ENCODE results near the gene TMEM100. TPM values are rescaled to one million over a fixed set of nuclear protein-coding genes. Genes with fewer than 3 reads are reported as not detected.

Gene TMEM100
- polyA plus RNA-seq, 1 donor from 2014 or later = not detected

DNA sequence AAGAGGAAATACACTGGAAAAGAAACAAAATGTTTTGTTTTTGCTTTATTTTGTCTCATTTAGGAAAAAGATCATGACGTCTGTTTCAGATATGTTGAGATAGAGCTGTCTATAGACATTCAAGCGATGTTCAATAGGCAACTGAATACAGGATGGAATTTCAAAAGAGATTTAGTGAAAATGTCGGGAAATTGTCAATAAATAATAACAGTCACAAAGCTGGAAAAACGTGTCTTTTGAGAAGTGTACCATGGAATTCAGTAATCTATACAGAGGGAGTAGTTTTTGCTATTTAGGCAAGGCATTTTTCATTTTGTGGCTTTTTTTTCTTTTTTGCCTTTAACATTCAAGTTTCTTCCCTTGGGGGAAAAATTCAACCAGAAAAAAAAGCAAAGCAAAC lies 33.0 kb downstream of the TMEM100 start:
- Histone ChIP-seq H3K4me3 (ENCODE audit: low read length) (no peak overlapping the region), H3K4me2 (ENCODE audit: low read length) (no peak overlapping the region), H3K9me3 (ENCODE audit: low read length) (no peaks in the 10 kb centered on the region), H3K27ac (ENCODE audit: low read length) (no peak overlapping the region), H3K9me2 (ENCODE audit: insufficient read depth, low read length) (no peaks in the 10 kb centered on the region), H3K36me3 (ENCODE audit: insufficient read depth, low read length) (no peaks in the 10 kb centered on the region), H3K27me3 (ENCODE audit: insufficient read depth, low read depth, low read length) (no peaks in the 10 kb centered on the region), H3K9ac (ENCODE audit: low read length) (no peak overlapping the region), H2AFZ (ENCODE audit: low read depth, low read length) (no peak overlapping the region), H3F3A (ENCODE audit: insufficient read depth, low read length, poor library complexity, severe bottlenecking) (no peaks in the 10 kb centered on the region), H3K79me2 (replicated peaks; ENCODE audit: insufficient read depth, low read length) (no peaks in the 10 kb centered on the region), H4K20me1 (ENCODE audit: insufficient read depth) (no peaks in the 10 kb centered on the region)
- TF ChIP-seq MXI1 (conservative IDR thresholded peaks at IDR 0.05; ENCODE audit: poor library complexity, severe bottlenecking) (no peak), EP300 (conservative IDR thresholded peaks at IDR 0.05; ENCODE audit: poor library complexity, severe bottlenecking) (no peak), EZH2 (IDR thresholded peaks at IDR 0.05; ENCODE audit: borderline replicate concordance, insufficient read depth, low read length, poor library complexity, severe bottlenecking) (no peak), RAD21 (conservative IDR thresholded peaks at IDR 0.05) (no peak), TAF1 (IDR thresholded peaks at IDR 0.05; ENCODE audit: low read depth) (no peak), SMC3 (conservative IDR thresholded peaks at IDR 0.05; ENCODE audit: poor library complexity) (no peak), POLR2AphosphoS5 (IDR thresholded peaks at IDR 0.05) (no peak)
- TF ChIP-seq, protein P1, sequence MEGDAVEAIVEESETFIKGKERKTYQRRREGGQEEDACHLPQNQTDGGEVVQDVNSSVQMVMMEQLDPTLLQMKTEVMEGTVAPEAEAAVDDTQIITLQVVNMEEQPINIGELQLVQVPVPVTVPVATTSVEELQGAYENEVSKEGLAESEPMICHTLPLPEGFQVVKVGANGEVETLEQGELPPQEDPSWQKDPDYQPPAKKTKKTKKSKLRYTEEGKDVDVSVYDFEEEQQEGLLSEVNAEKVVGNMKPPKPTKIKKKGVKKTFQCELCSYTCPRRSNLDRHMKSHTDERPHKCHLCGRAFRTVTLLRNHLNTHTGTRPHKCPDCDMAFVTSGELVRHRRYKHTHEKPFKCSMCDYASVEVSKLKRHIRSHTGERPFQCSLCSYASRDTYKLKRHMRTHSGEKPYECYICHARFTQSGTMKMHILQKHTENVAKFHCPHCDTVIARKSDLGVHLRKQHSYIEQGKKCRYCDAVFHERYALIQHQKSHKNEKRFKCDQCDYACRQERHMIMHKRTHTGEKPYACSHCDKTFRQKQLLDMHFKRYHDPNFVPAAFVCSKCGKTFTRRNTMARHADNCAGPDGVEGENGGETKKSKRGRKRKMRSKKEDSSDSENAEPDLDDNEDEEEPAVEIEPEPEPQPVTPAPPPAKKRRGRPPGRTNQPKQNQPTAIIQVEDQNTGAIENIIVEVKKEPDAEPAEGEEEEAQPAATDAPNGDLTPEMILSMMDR (IDR thresholded peaks at IDR 0.05; ENCODE audit: poor library complexity, severe bottlenecking) = no peak
- TF ChIP-seq, protein P2, sequence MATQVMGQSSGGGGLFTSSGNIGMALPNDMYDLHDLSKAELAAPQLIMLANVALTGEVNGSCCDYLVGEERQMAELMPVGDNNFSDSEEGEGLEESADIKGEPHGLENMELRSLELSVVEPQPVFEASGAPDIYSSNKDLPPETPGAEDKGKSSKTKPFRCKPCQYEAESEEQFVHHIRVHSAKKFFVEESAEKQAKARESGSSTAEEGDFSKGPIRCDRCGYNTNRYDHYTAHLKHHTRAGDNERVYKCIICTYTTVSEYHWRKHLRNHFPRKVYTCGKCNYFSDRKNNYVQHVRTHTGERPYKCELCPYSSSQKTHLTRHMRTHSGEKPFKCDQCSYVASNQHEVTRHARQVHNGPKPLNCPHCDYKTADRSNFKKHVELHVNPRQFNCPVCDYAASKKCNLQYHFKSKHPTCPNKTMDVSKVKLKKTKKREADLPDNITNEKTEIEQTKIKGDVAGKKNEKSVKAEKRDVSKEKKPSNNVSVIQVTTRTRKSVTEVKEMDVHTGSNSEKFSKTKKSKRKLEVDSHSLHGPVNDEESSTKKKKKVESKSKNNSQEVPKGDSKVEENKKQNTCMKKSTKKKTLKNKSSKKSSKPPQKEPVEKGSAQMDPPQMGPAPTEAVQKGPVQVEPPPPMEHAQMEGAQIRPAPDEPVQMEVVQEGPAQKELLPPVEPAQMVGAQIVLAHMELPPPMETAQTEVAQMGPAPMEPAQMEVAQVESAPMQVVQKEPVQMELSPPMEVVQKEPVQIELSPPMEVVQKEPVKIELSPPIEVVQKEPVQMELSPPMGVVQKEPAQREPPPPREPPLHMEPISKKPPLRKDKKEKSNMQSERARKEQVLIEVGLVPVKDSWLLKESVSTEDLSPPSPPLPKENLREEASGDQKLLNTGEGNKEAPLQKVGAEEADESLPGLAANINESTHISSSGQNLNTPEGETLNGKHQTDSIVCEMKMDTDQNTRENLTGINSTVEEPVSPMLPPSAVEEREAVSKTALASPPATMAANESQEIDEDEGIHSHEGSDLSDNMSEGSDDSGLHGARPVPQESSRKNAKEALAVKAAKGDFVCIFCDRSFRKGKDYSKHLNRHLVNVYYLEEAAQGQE (IDR thresholded peaks at IDR 0.05; ENCODE audit: borderline replicate concordance) = no peak

DNA sequence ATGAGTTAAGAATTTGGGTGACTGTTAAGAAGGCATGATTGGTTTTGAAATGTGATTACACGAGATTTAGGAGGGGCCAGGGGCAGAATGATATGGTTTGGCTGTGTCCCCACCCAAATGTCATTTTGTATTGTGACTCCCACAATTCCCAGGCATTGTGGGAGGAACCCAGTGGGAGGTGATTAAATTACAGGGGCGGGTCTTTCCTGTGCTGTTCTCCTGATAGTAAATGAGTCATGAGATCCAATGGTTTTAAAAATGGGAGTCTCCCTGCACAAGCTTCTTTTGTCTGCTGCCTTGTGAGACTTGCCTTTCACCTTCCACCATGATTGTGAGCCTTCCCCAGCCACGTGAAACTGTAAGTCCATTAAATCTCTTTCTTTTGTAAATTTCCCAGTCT lies 34.6 kb downstream of the TMEM100 start:
- Histone ChIP-seq H3K27ac (ENCODE audit: low read length) (no peak overlapping the region), H4K20me1 (ENCODE audit: insufficient read depth) (no peaks in the 10 kb centered on the region)
- TF ChIP-seq, protein P2 (IDR thresholded peaks at IDR 0.05; ENCODE audit: borderline replicate concordance) = no peak
- TF ChIP-seq EZH2 (IDR thresholded peaks at IDR 0.05; ENCODE audit: borderline replicate concordance, insufficient read depth, low read length, poor library complexity, severe bottlenecking) (no peak), EP300 (conservative IDR thresholded peaks at IDR 0.05; ENCODE audit: poor library complexity, severe bottlenecking) (no peak)

More for the DNA sequence above, 34.6 kb downstream of the TMEM100 start:
- Histone ChIP-seq H3K79me2 (replicated peaks; ENCODE audit: insufficient read depth, low read length) (no peaks in the 10 kb centered on the region), H3K9me3 (ENCODE audit: low read length) (no peaks in the 10 kb centered on the region), H3K27me3 (ENCODE audit: insufficient read depth, low read depth, low read length) (no peaks in the 10 kb centered on the region), H3K36me3 (ENCODE audit: insufficient read depth, low read length) (no peaks in the 10 kb centered on the region), H2AFZ (ENCODE audit: low read depth, low read length) (no peak overlapping the region), H3K4me2 (ENCODE audit: low read length) (no peak overlapping the region), H3F3A (ENCODE audit: insufficient read depth, low read length, poor library complexity, severe bottlenecking) (no peaks in the 10 kb centered on the region), H3K9ac (ENCODE audit: low read length) (no peak overlapping the region), H3K9me2 (ENCODE audit: insufficient read depth, low read length) (no peaks in the 10 kb centered on the region), H3K4me3 (ENCODE audit: low read length) (no peak overlapping the region)
